ENCODE data around the gene SEMA6B.

Gene SEMA6B

GRCh38 chr19:4552525-4552819 is 7.0 kb downstream of the SEMA6B start (continued):
- TF ChIP-seq ZNF214 (tag by site-specific recombination; IDR thresholded peaks at IDR 0.05; ENCODE audit: borderline replicate concordance): no peak
- no peak for TF ChIP-seq GLIS2 (tag by site-specific recombination; IDR thresholded peaks at IDR 0.05)
- TF ChIP-seq ZBTB10 (tag by site-specific recombination; IDR thresholded peaks at IDR 0.05): no peak
- no peak for TF ChIP-seq ZNF16 (tag by site-specific recombination; IDR thresholded peaks at IDR 0.05; ENCODE audit: low read depth)
- TF ChIP-seq ZNF184 (tag by site-specific recombination; IDR thresholded peaks at IDR 0.05): no peak
- no peak for TF ChIP-seq ZXDB (tag by site-specific recombination; IDR thresholded peaks at IDR 0.05)
- TF ChIP-seq ZNF23 (tag by site-specific recombination; IDR thresholded peaks at IDR 0.05; ENCODE audit: borderline replicate concordance): no peak
- no peak for TF ChIP-seq ZNF626 (tag by site-specific recombination; IDR thresholded peaks at IDR 0.05)

- Histone ChIP-seq H3K4me1 (ENCODE audit: control insufficient read depth, insufficient read depth, low read length) (no peaks in the 10 kb centered on the region), H3K36me3 (ENCODE audit: control insufficient read depth in 2 of 2, insufficient read depth in 1 of 2, low read length in 2 of 2) (peaks cover 0 to 43% of the 10 kb centered on the region in 2 experiments; a peak in 2 of 3 replicates), H3K4me3 (ENCODE audit: low read depth, low read length) (no peak overlapping the region), H3K27ac (ENCODE audit: extremely low read depth, low read depth, low read length) (no peak overlapping the region), H3K9me3 (ENCODE audit: control insufficient read depth, insufficient read depth, low read depth, low read length) (no peaks in the 10 kb centered on the region)
- TF ChIP-seq ZNF169 (tag by site-specific recombination; IDR thresholded peaks at IDR 0.05): no peak
- no peak for TF ChIP-seq ZNF114 (tag by site-specific recombination; IDR thresholded peaks at IDR 0.05)
- TF ChIP-seq ZNF404 (tag by site-specific recombination; IDR thresholded peaks at IDR 0.05): no peak
- TF ChIP-seq ZNF664 (tag by site-specific recombination; IDR thresholded peaks at IDR 0.05): no peak
- no peak for TF ChIP-seq ZNF600 (tag by site-specific recombination; IDR thresholded peaks at IDR 0.05)
- TF ChIP-seq ZBTB20 (tag by site-specific recombination; IDR thresholded peaks at IDR 0.05): no peak
- no peak for TF ChIP-seq ZXDB (tag by site-specific recombination; IDR thresholded peaks at IDR 0.05)
- TF ChIP-seq ZNF10 (tag by site-specific recombination; IDR thresholded peaks at IDR 0.05): no peak
- ChIA-PET CTCF (no interaction called here), POLR2A (no interaction called here)
Observed at GRCh38 chr19:4550479-4551050, 8.9 kb downstream of the SEMA6B start.

- POLR2A ChIA-PET: no interaction called here
- CTCF ChIA-PET: no interaction called here
- Histone ChIP-seq H3K9me3 (ENCODE audit: control insufficient read depth, insufficient read depth, low read depth, low read length) (no peaks in the 10 kb centered on the region), H3K4me1 (ENCODE audit: control insufficient read depth, insufficient read depth, low read length) (no peaks in the 10 kb centered on the region), H3K4me3 (ENCODE audit: low read depth, low read length) (no peak overlapping the region), H3K36me3 (ENCODE audit: control insufficient read depth in 2 of 2, insufficient read depth in 1 of 2, low read length in 2 of 2) (peaks cover 0 to 39% of the 10 kb centered on the region in 2 experiments; a peak in 2 of 3 replicates), H3K27ac (ENCODE audit: extremely low read depth, low read depth, low read length) (no peak overlapping the region)
- TF ChIP-seq ZBTB49 (tag by site-specific recombination; IDR thresholded peaks at IDR 0.05; ENCODE audit: low read depth): no peak
- no peak for TF ChIP-seq ZNF600 (tag by site-specific recombination; IDR thresholded peaks at IDR 0.05)
- TF ChIP-seq ZNF785 (tag by site-specific recombination; IDR thresholded peaks at IDR 0.05): no peak
- no peak for TF ChIP-seq ZNF146 (tag by site-specific recombination; IDR thresholded peaks at IDR 0.05)
- no peak for TF ChIP-seq HIC1 (tag by site-specific recombination; IDR thresholded peaks at IDR 0.05)
- no peak for TF ChIP-seq ZNF148 (tag by site-specific recombination; IDR thresholded peaks at IDR 0.05; ENCODE audit: borderline replicate concordance)
- no peak for TF ChIP-seq ZNF645 (tag by site-specific recombination; IDR thresholded peaks at IDR 0.05)
- TF ChIP-seq ZNF214 (tag by site-specific recombination; IDR thresholded peaks at IDR 0.05; ENCODE audit: borderline replicate concordance): no peak
- no peak for TF ChIP-seq ZNF501 (tag by site-specific recombination; IDR thresholded peaks at IDR 0.05)
Observed at GRCh38 chr19:4550018-4550417, 9.5 kb downstream of the SEMA6B start.

All from HEK293 (cell line).